GM10248 (cell line): ENCODE results near the gene WDR48.

Source experiments
- CTCF ChIA-PET: fragments of 300-600 bp; sonication (Branson Sonifier 250); formaldehyde crosslinking; extraction: SDS; loops from one replicate; lab custom pipeline; 2021; ENCODE audit warnings: antibody characterized with exemption; lab: Yijun Ruan, JAX
- POLR2A ChIA-PET: fragments of 350-650 bp; sonication (Branson Sonifier 250); formaldehyde crosslinking; extraction: SDS; loops from one replicate; lab custom pipeline; 2020; ENCODE audit warnings: antibody characterized with exemption; lab: Yijun Ruan, JAX
- DNase-seq: peaks from one replicate; pipeline ENCODE4 v3.0.0; 2012; ENCODE audit errors: extremely low spot score
- CTCF ChIP-seq: IDR thresholded peaks from 2 replicates; pipeline ENCODE4 v1.5.1; 2012; ENCODE audit warnings: mild to moderate bottlenecking, low read depth; ENCODE audit errors: extremely low read depth, missing control alignments, control extremely low read depth

WDR48 gene

GRCh38 chr3:39019299-39019698 is 32.5 kb upstream of the WDR48 start:
- CTCF ChIA-PET = interaction anchor here (1.4 to 2.0 kb wide), 2 partner anchors 10 to 19 kb away, joined by 4 to 6 read pairs; no protein-coding TSS in a partner anchor
- DNase-seq = no peak

GRCh38 chr3:39021029-39021428 is 30.8 kb upstream of the WDR48 start:
- no peak for DNase-seq
- ChIA-PET CTCF (interaction anchor here (0.9 to 2.8 kb wide), 4 partner anchors 9 to 267 kb away, joined by 3 to 15 read pairs (median 7); no protein-coding TSS in a partner anchor), POLR2A (no interaction called here)
- no peak for TF ChIP-seq CTCF

More at GRCh38 chr3:39019299-39019698, 32.5 kb upstream of the WDR48 start:
- POLR2A ChIA-PET = no interaction called here
- no peak for TF ChIP-seq CTCF

- no peak for DNase-seq
- no peak for TF ChIP-seq CTCF
- ChIA-PET POLR2A (no interaction called here), CTCF (interaction anchor here (1.0 to 2.8 kb wide), 3 partner anchors 8 to 266 kb away, joined by 7 to 15 read pairs (median 7); no protein-coding TSS in a partner anchor)
Observed at GRCh38 chr3:39021465-39022285, 30.1 kb upstream of the WDR48 start.

GRCh38 chr3:39022286-39022630 is 29.6 kb upstream of the WDR48 start:
- CTCF ChIA-PET = interaction anchor here (2.6 to 2.8 kb wide), 2 partner anchors 22 to 266 kb away, joined by 7 to 15 read pairs; no protein-coding TSS in a partner anchor
- DNase-seq = no peak
- no peak for TF ChIP-seq CTCF
- POLR2A ChIA-PET = no interaction called here

- ChIA-PET CTCF (no interaction called here), POLR2A (no interaction called here)
- DNase-seq = no peak
- no peak for TF ChIP-seq CTCF
Observed at GRCh38 chr3:39024497-39024896, 27.3 kb upstream of the WDR48 start.

- DNase-seq = no peak
- ChIA-PET POLR2A (no interaction called here), CTCF (interaction anchor here (1.3 kb wide), 1 partner anchor 503 kb away, joined by 3 read pairs; no protein-coding TSS in a partner anchor)
- no peak for TF ChIP-seq CTCF
Observed at GRCh38 chr3:39025222-39025970, 26.4 kb upstream of the WDR48 start.
